Activated CD4-positive, alpha-beta T cell treated with anti-CD3 and anti-CD28 coated beads, Interleukin-2, amount 50 U/mL, for 4 hours (primary cell): ENCODE results near the gene TMEM201.
"Not testable (repeated sequence)": the region's sequence is repeated elsewhere in the genome, so short reads cannot be mapped to it uniquely, and the experiment has no call there.

ENCODE experiments used
- DNase-seq, 2 experiments: peaks; one replicate each; pipeline ENCODE4 v3.0.0-alpha.2; 2020

The TMEM201 gene, protein sequence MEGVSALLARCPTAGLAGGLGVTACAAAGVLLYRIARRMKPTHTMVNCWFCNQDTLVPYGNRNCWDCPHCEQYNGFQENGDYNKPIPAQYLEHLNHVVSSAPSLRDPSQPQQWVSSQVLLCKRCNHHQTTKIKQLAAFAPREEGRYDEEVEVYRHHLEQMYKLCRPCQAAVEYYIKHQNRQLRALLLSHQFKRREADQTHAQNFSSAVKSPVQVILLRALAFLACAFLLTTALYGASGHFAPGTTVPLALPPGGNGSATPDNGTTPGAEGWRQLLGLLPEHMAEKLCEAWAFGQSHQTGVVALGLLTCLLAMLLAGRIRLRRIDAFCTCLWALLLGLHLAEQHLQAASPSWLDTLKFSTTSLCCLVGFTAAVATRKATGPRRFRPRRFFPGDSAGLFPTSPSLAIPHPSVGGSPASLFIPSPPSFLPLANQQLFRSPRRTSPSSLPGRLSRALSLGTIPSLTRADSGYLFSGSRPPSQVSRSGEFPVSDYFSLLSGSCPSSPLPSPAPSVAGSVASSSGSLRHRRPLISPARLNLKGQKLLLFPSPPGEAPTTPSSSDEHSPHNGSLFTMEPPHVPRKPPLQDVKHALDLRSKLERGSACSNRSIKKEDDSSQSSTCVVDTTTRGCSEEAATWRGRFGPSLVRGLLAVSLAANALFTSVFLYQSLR

DNA sequence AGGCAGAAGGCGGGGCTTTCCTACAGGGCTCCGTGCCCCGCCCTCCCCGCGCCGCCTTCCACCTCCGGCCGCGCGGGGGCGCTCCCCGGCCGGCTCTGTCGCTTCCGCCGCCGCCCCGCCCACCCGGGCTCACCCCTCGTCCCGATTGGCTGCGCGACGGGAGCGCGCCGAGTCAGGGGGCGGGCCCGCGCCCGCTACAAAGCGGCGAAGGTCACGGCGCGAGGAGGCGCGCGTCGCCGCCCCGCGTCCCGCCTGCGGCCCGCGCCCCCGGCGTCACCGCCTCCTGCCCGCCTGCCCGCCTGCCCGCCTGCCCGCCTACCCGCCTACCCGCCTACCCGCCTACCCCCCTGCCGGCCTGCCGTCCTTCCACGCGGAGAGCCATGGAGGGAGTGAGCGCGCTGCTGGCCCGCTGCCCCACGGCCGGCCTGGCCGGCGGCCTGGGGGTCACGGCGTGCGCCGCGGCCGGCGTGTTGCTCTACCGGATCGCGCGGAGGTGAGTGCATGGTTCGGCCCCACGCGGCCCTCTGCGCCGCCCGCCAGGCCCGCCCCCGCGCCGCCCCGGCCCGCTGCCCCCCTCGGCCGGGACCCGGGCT is at the start of gene TMEM201:
TSS of gene TMEM201 (plus strand) at position 361 of the 593 bp plus-strand sequence. CDS start at position 381, 20 bp downstream.
- peak; percentile 88 to 91 for DNase-seq

DNA sequence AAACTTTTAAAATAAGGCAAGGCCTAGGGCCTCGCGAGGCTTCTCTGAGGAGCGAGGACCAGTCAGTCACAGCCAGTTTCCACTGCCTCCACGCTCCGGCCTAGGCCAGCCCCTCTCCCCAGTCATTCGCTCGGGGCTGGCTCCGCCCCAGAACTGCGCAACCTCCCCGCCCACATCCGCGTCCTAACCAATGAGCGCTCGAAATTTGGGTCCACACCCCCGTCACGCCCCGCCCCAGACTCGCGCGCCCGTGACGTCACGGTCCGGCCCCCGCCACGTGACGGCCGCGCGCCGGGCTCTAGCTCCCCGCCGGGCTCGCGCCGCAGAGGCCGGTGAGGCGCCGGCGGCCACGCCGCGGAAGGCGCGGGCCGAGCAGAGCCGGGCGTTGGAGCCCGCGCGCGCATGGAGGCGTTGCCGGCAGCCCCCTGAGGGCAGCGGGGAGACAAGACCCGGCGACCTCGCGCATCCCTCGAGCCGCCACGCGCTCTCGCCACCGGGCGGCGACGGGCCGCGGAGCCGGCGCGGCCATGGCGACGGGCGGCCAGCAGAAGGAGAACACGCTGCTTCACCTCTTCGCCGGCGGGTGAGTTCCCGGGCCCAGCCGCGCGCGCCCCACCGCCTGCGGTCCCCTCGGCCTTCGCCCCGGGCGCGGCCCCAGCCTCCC is 49.4 kb upstream of the TMEM201 start, which contains the start of gene SLC25A33:
TSS of gene SLC25A33 (plus strand) at position 301 of the 664 bp plus-strand sequence. CDS start at position 528, 227 bp downstream.
- DNase-seq: peak; percentile 95 to 97

DNA sequence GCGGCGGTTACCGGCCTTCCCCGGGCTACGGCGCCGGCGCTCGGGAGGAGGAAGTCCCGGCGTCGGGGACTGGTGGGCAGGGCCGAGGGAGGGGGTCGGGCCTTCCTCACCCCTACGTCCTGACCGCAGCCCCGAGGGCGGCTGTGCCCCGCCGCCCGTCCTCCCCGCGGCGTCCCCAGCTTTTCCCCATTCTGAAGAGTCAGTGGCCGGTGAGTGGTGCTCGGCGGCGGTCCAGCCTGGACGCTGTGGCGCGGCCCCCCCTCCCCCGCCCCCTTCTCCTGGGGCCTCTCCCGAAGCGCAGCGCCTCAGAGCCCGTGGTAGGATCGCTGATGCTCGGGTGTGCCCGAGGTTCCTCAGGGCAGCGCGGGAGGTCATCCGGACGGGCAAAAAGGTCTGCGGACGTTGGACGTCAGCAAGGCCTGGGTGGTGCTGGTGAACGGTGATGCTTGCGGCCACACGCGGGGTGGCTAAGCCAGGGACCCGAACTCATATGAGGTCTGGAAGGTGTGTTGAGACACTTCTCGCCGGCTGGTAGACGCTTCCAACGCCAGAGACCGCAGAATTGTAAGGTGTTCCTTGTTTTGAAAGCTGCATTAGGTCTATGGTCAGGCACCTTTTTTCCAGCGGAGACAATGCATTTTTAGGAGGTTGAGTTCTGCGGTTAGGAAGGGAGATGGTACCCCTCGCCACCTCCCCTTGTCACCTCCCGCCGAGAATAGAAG is 48.7 kb upstream of the TMEM201 start:
- peak; percentile 33 for DNase-seq

DNA sequence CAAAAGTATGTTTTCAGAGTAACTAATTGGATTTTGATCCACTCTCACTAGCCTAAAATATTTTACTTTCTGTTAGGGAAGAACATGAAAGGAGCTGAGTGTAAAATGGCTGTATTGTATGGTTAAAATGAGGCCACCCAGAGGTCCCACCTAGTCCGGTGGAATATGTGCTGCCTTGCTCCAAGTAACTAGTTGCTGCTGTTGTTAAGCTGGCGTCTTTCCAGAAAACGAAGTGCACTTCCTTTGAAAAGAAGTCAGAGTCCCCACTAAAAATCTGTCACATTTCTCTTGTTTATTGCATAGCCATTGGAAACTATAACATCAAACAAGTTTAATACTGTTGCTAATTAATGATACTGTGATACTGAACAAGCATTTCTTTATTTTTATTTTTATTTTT is 46.3 kb upstream of the TMEM201 start:
- no peak for DNase-seq

DNA sequence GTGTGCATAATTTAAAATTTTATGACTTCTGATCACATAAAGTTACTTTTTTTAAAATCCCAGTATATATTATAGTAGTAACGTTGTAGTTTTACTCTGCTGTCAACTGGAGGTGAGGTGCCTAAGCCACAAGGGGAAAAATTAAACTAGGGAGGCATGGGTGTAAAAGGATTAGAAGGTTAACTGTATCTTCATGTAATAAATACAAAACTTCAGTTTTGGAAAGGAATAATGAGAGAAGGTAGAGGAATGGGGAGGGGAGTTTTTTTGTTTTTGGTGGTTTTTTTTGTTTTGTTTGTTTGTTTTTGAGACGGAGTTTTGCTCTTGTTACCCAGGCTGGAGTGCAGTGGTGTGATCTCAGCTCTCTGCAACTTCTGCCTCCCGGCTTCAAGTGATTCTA is 43.8 kb upstream of the TMEM201 start:
- no peak for DNase-seq

DNA sequence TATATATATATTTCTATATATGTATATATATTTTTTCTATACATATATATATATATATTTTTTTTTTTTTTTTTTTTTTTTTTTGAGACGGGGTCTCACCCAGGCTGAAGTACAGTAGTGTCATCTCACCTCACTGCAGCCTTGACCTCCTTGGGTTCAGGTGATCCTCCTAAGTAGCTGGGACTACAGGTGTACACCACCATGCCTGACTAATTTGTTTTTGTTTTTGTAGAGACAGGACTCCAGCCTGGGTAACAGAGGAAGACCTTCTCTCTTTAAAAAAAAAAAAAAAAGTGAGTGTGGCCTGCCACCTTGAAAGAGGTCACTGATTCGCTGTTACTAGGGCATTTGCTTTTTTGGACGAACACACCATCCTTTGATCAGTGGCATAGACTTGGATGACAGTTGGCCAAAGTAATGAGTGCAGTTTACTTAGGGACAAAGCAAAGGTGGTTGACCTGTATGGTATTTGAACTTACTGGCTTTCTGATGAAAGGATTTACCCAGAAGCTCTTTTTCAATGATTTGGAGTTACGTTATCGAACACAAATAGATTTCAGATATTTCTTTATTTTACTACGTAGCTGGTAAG is 38.7 kb upstream of the TMEM201 start:
- DNase-seq: no peak

DNA sequence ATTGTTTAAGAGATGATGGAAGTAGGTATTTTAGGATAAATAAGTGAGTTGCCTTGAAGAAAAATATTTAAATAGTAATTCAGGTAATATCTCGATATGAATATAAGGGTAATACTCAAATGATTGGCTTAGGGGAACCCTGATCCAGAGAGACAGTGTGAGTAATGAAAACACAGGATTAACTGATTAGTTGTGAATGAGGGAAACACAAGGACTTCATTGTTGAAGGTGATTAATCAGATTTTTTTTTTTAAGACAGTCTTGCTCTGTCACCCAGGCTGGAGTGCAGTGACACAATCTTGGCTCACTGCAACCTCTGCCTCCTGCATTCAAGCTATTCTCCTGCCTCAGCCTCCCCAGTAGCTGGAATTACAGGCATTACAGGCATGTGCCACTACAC is 36.7 kb upstream of the TMEM201 start:
- no peak for DNase-seq

DNA sequence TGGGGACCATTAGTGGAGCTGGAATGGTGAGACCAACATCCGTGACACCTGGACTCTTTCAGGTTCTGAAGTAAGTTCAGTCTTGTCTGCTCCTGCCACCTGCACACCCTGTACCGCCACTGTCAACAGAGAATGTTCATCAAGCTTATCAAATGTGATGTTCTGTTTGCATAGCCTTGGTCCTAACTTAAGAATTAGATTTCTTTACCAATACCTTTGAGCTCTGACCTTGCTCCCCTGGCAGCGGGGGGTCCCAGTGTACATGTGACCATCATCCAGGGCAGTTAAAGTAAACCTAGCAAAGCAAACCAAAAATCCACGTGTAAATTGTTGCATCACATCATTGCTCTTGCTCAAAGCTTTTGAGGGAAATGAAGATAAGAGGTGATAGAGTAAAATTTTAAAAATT is 35.0 kb upstream of the TMEM201 start:
- DNase-seq: no peak

DNA sequence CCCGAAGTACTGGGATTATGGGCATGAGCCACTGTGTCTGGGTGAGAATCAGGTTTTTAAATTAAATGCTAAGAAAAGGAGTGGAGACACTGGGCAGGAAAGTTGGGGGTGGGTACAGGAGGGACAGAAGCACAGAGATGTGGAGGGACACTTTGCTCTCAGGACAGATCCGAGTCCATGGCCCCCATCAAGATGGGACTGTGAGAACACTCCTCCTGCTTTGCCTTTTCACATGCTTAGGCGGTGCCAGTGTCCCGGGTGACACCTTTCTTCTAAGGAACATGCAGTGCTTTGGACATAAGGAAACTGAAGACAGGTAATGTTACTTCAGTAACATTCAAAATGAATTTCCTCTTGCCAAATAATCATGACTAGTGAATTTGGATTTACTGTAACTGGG is 32.8 kb upstream of the TMEM201 start:
- DNase-seq: no peak

DNA sequence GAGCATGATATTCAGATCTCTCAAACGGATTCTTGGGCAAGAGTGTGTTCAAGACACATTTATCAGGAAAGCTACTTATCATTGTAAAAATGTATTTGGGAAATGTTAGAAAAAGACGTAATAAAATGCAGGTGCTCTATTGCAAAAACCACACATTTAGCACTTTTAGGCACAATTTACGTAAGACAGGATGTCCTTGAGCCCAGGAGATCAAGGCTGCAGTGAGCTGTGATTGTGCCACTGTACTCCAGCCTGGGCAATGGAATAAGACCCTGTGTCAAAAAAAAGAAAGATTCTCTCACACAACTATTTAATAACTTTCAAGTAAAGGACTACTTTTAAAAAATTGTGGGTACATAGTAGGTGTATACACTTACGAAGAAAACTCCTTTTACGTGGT is 31.1 kb upstream of the TMEM201 start:
- DNase-seq: no peak

DNA sequence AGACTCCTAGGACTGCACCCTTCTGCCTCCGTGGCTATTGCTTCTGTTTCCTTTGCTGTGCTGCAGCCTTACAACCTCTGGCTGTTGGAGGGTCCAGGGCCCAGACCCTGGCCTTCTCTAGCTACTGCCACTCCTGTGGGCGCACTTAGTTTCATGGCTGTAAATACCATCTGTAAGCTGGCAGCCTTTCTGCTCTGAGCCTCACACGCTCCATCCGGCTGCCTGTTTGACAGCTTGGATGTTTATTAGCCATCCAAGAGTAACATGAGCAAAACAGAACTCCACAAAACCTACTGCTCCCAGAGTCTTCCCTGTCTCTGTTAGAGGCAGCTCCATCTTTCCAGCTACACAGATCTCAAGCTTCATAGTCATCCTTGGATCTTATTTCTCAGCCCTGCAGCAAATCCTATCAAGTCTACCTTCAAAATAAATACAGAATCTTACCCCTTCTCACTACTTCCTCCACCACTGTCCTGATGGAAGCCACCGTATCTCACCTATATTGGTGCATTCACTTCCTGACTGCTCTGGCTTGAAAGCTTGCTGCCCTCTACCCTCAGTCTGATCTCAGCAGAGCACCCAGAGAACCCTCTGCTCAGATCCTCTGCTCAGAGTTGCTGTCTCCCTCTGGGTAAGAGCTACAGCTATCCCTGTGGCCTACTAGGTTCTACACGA is 30.3 kb upstream of the TMEM201 start:
- no peak for DNase-seq

DNA sequence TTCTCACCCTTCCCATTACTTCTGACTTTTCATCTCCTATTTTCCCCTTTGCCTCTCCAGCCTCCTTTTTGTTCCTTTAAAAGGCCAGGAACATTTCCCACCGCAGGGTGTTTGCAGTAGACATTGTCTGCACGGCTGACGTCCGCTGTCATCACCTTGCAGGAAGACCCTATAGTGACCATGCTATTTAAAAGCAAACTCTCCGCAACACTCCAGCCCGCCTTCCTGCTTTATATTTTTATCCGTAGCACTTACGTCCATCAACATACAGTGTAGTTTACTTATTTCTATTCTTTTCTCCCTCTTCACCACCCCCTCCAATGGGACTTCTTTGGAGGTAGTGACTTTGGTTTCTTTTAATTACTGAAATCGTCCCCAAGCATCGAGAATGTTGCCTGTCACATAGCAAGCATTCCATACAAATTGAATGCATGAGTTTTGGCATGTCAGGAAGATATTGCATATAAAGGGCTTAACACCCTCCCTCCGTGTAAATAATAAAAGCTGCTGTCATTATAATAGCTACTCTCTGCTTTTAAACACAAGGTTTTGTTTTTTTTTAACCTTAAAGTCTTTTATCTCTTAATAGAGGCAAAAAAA is 29.7 kb upstream of the TMEM201 start:
- no peak for DNase-seq

DNA sequence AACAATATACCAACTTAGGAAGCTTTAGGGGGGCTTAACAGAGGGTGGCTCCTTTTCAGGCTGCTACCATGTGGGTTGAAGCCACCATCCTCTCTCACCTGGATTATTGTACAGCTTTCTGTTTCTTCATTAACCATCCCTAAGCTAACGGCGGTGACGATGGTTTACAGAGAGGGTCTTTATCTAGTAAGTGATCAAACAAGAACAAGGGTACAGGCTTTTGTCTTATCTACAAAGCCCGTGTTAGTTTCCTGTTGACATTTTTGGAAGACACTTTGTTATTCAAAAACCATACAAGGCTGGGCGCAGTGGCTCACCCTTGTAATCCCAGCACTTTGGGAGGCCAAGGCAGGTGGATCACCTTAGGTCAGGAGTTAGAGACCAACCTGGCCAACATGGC is 29.0 kb upstream of the TMEM201 start:
- no peak for DNase-seq

DNA sequence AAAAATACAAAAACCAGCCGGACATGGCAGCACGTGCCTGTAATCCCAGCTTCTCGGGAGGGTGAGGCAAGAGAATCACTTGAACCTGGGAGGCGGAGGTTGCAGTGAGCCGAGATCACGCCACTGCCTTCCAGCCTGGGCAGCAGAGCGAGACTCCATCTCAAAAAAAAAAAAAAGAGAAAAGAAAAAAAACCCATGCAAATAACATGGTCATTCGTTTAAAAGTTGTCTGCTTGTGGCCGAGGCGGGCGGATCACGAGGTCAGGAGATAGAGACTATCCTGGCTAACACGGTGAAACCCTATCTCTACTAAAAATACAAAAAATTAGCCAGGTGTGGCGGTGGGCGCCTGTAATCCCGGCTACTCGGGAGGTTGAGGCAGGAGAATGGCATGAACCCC is 28.6 kb upstream of the TMEM201 start:
- DNase-seq: not testable (repeated sequence)

DNA sequence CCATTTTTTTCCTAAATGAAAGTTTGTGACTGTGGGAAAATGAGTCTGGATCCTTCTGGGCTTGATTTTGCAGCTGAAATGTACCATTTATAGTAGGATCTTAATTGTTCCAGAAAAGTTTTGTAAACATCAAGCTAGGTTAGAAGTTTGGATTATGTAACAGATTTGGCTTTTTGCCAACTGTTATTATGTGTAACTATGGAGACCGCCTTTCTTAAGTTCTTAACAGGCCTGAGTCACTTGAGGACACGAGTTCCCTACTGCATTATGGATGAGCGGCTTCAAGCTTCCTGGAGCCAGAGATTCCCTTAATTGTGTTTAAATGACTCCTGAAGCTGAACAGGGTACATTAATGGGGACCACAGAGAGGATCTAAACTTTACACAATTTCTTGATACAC is 27.3 kb upstream of the TMEM201 start:
- no peak for DNase-seq

DNA sequence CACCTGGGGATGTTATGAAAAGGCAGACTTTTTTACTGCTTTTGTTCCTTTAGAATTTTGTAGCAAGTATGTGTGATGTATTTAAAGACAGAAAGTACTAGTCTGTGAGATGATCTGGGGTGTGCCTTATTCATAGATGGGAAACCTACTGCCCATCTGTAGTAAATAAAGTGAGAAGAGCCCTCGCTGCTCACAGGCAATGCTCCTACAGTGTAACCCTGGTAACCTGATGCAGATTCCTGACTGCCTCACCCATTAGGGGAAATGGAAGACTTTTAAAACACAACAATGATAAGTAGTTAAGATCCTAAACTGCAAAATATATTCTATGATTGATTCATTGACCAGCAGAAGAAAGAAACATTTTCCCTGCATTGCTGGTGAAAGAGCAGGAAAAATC is 19.4 kb upstream of the TMEM201 start:
- no peak for DNase-seq

DNA sequence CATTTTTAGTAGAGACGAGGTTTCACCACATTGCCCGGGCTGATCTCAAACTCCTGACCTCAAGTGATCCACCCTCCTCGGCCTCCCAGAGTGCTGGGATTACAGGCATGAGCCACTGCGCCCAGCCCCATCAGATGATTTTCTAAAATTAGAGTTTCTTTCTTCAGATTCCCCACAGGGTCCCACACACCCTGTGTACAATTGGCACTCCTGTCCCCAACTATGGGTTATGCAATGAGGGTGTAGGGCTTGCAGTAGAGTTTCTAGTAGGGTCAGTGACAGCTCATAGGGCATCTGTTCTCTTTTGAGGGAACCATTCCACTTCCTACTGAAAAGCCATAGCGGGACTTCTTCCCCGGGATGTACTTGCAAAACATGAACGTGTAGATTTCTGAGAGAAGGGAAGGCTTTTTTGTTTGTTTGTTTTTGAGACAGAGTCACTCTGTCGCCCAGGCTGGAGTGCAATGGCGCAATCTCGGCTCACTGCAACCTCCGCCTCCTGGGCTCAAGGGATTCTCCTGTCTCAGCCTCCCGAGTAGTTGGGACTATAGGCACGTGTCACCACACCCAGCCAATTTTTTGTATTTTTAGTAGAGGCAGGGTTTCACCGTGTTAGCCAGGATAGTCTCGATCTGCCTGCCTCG is 17.7 kb upstream of the TMEM201 start:
- DNase-seq: not testable (repeated sequence)

DNA sequence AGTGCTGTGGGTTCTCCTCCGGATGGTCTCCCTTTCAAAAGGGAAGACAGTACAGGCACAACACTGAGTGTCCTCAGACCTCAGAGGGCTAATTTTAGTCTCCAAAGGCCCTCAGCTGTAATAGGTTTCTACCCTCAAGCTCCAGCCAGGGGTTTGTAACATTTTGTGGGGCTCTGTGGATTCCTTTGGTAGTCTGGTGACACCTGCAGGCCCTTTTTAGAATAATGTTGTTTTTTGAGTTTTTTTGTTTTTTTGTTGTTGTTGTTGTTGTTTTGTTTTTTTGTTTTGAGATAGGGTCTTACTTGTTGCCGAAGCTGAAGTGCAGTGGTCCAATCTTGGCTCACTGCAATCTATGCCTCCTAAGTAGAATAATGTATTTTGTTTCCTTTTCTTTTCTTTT is 15.0 kb upstream of the TMEM201 start:
- DNase-seq: no peak

DNA sequence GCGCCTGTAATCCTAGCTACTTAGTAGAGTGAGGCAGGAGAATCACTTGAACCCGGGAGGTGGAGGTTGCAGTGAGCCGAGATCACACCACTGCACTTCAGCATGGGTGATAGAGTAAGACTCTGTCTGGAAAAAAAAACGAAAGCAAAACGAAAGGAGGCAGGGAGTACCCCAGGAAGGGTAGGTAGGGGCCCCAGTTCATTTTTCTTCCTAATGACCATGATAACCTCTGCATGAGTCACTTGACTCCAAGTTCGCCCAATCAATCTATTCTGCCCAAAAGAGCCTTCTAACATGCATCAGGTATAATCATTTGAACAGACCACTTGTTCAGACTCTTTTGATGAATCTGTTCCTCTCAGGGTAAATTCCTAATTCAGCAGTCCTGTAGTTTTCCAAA is 13.2 kb upstream of the TMEM201 start:
- DNase-seq: no peak

DNA sequence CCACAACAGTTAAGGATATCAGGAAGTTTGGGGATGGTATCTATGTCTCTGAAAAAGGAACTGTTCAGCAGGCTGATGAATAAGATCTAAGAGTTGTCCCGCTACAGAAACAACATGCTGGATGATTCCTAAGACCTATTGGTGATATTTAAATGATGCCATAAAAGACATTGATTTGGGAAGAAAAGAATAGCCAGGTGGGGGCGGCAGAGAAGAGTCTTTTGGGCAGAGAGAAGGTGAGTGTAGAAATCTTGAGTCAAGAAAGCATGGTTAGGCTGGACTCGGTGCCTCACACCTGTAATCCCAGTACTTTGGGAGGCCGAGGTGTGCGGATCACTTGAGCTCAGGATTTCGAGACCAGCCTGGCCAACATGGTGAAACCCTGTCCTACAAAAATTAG is 11.8 kb upstream of the TMEM201 start:
- no peak for DNase-seq

DNA sequence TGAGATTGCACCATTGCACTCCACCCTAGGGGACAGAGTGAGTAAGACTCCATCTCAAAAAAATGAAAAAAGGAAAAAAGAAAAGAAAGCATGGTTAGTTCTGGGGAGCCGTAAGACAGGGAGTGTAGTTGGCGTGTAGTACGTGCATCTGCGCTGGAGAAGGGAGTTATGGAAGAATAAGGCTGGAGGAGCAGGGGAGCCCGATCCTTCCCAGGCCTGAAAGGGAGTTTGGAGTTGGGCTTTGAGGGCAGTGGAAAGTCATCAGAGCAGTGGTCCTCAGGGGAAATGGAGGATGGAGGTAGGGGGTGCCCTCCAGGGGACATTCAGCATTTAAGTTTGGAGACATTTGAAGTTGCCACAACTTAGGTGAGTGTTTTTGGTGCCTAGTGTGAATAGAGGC is 11.3 kb upstream of the TMEM201 start:
- no peak for DNase-seq
